Mesenteric fat pad (tissue), 1 donor: ENCODE data around the gene SLC6A9. TPM values are rescaled to one million over a fixed set of nuclear protein-coding genes. Genes with fewer than 3 reads are reported as not detected.

Experiments used
- DNase-seq: peaks from one replicate; pipeline ENCODE4 v3.0.0-alpha.2; 2020; ENCODE audit warnings: low spot score
- total RNA-seq: library from RNA; stranded (reverse); fragmentation: NEBNext Ultra II Directional; extraction: Animal tissue kit (Norgen Biotek cat#: 25700); gene quantifications from one replicate; pipeline ENCODE4 v1.2.1, GENCODE V29; 2021
- donor health status: DM: yes; HTN: yes; CAD: no.

Gene SLC6A9
- total RNA-seq, 1 donor from 2014 or later = 2.2 TPM

DNA sequence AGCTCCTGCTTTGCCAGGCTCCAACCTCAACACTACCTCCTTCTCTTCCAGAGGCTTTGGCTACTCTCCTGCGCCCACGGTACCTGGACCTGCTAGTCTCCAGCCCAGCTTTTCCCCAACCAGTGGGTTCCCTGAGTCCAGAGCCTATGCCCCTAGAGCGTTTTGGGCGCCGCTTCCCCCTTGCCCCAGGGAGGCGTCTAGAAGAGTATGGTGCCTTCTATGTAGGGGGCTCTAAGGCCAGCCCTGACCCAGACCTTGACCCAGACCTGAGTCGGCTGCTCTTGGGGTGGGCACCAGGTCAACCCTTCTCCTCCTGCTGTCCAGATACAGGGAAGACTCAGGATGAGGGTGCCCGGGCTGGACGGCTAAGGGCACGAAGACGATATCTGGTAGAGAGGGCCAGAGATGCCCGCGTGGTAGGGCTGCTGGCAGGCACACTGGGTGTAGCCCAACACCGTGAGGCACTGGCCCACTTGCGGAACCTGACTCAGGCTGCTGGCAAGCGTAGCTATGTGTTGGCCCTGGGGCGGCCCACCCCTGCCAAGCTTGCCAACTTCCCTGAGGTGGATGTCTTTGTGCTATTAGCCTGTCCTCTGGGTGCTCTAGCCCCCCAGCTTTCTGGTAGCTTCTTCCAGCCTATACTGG lies 59.8 kb downstream of the SLC6A9 start:
- DNase-seq = no peak

DNA sequence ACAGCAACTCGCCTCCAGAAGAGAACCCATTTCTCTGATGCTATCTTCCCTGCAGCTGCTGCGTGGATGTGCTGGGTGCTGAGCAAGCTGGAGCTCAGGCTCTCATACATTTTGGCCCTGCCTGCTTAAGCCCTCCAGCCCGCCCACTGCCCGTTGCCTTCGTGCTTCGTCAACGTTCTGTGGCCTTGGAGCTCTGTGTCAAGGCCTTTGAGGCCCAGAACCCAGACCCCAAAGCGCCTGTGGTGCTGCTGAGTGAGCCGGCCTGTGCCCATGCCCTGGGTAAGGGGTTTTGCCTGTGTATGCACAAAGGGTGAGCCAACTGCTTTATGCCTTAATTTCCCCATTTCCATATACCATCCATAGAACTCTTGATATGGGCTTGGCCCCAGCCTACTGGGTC lies 60.4 kb downstream of the SLC6A9 start:
- DNase-seq = no peak

DNA sequence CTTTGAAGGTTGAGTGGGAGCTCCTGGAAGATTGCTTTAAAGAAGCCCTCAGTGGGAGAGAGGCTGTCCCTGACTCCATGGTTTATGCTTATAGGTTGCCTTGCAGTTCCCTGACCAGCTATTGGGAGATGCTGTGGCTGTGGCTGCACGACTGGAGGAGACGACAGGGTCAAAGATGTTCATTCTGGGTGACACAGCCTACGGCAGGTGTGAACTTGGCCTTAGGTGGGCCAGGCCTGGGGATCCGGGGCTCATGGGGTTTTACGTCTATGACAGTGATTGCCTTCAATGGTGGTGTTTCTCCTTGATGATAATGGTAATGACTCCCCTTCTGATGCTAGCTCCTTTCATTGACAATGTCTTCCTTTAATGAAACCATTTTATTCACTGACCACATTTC lies 60.8 kb downstream of the SLC6A9 start:
- DNase-seq = no peak

DNA sequence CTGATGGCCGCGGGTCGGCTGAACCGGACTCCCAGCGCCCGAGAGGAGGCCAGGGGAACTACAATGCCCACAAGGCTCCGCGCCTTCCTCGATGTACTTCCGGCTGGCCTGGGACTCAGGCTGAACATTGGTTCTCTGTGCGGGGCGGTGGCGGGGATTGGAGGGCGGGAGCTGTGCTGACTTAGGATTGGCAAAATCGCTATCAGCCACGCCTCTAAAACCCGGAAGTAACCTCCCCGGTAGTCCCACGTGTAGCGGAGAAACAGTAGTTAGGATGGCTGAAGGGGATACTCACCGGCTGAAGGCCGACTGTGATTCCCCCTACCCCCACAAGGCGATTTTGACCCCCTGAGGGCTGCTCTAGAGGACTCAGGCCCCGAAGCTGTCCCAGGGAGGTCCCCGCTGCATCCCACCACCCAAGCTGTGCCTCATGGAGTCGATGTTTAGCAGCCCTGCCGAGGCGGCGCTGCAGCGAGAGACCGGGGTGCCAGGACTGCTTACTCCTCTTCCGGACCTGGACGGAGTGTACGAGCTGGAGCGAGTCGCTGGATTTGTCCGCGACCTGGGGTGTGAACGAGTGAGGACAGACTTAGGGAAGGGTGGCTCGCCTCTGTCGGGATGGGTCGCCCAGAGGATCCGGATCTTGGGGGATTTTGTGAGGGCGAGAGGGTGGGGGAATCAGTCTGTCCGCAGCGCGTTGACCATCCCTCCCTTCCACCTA lies 61.4 kb downstream of the SLC6A9 start, which contains the start of gene DPH2:
TSS of gene DPH2 (plus strand) at position 265 of the 721 bp plus-strand sequence. CDS start at position 431, 166 bp downstream.
- peak; percentile 98 for DNase-seq

DNA sequence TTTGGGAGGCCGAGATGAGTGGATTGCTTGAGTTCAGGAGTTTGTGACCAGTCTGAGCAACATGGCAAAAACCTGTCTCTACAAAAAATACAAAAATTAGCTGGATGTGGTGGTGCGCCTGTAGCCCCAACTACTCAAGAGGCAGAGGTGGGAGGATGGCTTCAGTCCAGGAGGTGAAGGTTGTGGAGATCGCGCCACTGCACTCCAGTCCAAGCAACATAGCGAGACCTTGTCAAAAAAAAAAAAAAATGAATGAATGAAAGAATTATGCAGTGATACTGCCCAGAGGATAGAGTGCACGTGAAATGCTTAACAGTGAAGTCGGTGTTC lies 61.9 kb downstream of the SLC6A9 start:
- DNase-seq = no peak

DNA sequence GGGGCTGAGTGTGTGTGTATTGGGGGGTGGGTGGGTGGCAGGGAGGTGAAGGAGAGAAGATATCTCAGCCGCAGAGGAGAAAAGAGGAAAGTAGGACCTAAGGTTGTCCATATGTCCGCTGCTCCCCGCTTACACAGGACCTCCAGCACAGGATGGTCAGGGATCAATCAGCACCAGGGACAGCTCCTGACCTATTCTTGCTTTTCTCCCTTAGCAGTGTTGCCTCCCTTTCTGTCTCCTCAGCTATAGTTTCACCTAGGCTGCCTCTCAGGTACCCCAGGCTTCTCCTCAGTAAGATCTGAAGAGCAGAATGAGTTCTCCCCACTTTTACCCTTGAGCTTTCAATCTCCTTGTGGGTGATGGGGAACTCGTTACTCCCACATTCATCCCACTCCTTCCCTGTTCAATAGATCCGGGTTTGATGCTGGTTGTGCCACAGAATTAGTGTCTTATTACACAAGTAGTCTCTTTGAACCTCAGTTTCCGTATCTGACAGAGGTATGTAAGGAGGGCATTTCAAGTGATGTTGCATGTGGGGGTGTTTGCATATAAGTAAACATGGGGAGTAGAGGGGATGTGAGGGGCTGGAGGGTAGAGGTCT lies 62.8 kb downstream of the SLC6A9 start:
- DNase-seq = no peak

DNA sequence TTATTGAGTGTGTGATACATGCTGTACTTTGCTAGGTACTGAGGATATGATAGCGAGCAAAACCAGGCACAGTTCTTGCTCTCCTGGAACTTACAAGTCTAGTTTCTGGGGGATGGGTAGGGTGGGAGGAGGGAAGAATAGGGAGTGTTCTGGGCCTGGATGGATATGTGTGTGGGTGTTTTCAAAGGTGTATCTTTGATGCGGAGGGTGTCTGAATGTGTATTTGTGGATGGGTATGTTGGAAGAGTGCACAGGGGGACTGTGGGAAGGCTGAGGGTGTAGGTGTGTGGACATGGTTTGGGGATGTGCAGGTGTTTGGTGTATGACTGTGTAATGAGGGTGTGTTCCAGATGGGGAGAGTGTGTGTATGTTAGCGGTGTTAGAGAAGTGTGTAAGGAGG lies 65.9 kb downstream of the SLC6A9 start:
- DNase-seq = no peak

DNA sequence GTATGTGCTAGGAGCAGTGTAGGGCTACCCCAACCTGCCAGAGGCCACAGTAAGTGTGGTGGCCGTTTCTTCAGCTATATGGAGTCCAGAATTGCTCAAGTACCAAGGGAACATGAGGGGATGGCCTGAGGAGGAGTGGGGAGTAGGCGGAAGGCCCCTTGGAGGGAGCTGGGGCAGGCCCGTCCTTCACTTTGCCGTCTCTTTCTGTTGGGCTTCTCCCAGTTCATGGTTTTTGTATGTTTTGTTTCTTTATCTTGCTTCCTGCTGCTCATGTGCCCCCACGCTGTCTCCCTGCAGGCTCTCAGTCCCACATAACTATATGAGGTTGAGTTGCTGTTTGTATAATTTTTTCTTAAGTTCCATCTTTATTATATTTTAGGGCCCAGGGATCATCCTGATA lies 67.4 kb downstream of the SLC6A9 start:
- DNase-seq = no peak

DNA sequence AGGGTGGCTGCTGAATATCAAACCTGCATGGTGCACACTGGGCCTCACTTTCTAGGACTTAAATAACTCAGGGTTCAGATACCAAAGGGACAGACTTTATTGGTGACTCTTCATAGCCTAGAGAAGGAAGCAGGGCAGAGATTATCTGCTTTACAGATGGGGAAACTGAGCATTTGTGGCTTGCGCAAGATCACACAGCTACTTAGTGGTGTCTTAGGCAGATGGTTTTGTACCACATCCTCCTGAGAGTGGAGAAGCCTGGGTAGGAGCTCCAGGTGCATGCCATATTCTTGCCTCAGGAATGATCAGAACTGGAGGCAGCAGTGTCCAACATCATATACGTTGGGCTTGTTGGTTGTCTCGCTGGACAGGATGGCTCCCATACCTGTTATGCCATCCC lies 68.3 kb downstream of the SLC6A9 start:
- no peak for DNase-seq

DNA sequence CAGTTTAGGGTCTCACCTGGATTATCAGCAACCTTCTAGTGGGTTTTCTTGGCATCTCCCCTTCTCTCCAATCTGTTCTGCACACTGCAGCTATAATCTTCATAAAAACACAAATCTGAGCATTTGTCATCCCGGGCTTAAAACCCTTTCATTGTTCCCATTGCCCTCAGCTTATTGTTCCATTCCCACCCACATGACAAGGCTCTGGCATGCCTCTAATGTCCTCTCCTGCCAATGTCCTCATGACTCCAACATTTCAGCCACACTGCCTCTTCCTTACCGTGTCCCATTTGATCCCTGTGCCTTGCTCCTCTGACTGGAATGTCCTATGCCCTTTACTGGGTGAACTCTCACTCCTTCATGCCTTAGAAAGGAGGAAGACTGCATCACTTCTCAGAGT lies 68.9 kb downstream of the SLC6A9 start:
- no peak for DNase-seq

DNA sequence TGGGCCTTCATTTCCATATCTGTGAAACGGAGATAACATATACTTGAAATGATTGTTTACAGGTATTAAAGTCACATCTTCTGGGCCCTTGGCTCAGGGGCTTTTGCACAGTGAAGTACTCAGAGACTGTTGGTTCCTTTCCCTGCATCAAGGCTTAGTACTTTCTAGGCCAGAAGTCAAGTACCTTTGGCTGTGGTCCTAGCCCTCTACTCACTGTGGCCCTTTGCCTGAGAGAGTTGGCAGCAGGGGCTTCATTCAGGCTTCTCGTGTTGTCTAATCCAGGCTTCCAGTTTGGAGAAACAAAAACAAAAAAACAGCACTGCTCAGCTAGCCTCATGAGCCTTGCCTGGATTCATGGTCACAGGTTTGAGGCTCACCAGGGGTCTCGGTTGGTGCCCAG lies 69.6 kb downstream of the SLC6A9 start:
- no peak for DNase-seq

DNA sequence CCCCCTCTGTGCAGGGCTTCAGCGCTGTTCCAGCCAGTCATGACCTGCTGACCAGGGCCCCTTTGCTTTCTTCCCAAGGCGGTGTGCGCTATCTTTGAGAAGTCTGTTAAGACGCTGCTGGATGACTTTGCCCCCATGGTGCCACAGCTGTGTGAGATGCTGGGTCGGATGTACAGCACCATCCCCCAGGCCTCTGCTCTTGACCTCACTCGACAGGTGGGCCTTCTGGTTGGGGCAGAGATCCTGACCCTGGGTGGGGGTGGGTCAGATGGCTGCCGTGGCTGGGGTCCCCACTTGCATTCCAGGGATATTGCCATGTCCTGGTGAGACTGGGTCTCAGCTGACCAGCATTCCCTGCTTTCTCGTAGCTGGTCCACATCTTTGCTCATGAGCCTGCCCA lies 70.5 kb downstream of the SLC6A9 start:
- DNase-seq = no peak

DNA sequence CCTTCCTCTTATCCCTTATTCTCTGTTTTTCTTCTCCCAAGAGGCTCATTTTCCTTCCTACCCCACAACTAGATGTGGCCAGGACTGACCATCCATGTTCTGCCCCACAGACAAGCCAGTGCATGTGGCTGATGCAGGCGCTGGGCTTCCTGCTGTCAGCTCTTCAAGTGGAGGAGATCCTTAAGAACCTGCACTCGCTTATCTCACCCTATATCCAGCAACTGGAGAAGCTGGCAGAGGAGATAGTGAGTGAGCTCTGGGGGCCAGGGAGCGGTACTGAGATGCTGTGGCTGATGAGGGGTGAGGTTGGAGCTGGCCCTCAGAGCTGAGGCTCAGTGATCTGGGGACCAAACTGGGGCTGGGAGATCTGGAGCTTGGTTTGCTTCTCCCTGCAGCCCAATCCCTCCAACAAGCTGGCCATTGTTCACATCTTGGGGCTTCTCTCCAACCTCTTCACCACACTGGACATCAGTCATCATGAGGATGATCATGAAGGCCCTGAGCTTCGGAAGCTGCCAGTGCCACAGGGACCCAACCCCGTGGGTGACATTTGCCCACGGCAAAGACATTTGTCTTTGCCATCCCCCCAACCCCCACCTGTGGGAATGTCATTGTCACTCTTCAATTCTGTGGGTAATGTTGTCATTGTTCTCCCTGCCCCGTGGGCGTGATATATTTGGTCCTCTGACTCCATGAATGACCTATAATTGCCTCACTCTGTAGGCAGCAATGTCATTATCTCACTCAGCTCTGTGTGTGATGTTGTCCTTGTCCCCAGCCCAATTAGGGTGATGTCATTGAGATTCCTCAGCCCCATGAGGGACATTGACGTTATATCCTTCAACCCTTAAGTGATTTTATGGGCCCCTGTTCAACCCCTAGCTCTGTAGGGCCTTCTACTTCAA lies 72.7 kb downstream of the SLC6A9 start:
- no peak for DNase-seq

DNA sequence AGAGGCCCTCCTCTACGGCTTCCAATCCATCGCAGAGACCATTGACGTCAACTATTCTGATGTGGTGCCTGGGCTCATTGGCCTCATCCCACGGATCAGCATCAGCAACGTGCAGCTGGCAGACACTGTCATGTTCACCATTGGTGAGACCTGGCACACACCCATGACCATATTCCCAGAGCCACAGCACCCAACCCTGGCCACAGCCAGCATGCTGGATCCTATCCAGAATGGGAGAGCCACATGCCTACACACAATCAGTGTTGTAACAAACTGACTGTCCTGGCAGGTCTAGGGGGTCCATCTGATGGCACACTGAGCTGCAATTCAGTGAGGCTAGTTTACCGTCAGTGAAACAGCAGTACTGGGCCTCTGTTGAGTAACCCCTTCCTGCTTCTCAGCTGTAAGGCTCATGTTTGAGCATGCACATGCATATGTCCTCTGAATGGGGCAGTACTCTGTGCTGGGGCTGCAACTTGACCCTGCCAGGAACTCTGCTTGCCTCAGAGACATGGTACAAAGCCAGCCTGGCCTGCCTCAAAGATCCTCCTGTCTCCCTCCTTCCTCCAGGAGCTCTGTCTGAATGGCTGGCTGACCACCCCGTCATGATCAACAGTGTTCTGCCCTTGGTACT lies 73.7 kb downstream of the SLC6A9 start:
- no peak for DNase-seq

DNA sequence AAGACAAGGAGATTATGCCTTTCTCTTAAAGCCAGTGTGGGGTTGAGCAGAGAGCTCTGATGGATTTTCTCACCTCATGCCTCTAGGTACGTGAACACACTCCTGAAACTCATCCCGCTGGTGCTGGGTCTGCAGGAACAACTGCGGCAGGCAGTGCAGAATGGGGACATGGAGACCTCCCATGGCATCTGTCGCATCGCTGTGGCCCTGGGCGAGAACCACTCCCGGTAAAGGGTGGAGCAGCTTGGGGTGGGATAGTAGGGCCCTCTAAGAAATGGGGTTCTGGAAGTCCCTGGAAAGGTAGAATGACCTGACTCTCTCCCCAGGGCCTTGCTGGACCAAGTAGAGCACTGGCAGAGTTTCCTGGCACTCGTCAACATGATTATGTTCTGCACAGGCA lies 75.0 kb downstream of the SLC6A9 start:
- DNase-seq = no peak

DNA sequence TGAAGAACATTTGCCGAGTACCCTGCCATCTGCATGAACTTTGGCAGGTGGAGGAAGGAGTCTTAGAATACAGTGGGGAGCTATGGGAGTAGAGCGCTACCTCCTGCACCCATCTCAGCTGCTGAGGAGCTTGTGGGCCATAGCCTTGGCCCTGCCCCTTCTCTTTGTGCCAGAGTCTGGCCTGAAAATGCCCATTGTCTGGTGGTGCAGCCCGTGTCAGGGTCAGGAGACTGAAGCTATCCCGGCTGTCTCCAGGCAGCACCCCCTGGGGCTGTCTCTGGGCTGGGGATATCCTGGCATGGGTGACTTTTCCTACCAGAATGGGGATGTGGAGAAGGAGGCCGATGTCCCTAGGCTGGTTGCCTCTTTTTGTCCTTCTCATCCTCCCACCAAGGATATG lies 77.2 kb downstream of the SLC6A9 start:
- no peak for DNase-seq

DNA sequence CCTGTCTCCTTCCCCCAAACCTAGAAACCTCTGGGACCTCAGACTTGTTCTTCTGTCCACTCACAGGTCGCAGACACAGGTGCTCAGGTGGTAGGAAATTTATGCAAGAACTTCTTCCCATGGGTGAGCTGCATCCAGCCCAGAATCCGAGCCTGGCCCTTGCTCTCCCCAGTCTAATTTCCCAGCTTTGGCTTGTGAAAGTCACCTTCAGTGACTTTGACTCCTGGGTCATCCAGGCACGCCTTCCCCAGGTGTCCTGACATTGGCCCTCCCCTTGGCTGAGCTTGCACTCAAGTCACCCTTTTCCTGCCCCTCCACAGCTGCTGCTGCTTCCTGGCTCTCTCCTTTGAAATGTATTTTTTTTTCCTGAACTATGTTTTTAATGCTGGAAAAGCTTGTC lies 77.9 kb downstream of the SLC6A9 start:
- no peak for DNase-seq

DNA sequence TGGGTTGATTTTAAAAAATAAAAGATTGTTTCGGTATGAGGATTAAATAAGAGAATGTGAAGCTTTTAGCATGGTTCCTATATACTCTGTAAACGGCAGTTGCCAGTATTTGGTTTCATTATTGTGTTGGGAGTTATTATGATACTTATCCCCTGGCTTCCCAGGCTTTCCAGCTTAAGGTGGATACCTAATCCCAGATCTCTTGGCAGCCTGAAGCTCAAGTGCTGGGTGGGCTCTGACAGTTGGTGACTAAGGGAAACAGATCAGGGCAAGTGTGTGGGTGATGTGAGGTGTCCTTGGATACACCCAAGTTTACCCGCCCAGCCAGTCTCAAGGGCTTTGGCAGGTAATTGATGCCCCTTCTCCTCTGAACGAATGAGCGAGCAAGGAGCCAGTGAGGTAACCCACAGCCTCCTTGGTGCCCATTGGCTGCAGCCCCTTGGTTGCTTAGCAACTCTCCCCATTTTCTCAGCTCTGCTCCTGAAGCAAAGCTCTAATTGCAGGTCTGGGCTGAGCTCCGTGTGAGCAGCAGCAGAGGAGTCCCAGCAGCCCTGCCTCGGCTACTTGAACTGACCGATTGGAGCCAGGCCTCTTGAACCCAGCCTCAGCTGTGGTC lies 78.4 kb downstream of the SLC6A9 start:
- DNase-seq = no peak

DNA sequence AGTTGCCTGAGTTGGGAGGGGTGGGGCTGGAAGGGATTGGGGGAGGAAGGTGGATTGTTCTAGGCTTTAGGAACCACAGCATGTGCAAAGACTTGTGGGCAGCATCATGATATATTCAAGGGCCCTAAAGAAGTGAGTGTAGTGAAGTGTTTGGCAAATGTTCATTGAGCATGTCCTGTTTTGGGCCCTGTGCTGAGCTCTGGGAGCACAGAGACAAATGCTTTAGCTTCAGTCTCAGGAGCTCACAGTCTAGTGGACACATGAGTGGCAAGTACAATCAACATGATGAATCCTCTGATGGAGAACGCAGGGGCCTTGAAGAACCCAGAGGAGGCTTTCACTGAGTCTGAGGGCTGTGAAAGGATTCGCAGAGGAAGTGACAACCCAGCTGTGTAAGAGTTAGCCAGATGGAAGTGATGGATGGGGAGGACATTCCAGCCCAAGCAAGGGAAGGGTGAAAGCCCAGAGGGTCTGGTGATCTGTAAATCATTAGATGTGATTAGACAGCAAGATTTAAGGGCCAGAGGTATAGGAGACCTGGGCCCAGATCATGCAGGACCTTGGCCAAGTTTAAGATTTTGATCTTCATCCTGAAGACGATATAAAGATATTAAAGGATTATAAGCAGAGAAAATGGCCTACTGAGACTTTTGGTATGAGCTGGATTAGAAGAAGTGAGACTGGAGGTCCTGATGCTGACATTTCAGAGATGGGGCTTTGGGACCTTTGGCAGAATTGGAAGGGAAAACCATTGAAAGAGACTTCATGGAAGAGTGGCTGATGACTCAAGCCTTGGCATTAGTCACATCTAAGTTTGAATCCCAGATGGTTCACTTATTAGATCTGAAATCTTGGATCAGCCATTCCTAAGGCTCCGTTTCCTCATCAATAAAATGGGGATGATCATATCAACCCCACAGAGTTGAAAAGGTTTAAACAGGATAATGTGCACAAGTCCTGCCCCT lies 80.0 kb downstream of the SLC6A9 start:
- DNase-seq = no peak

DNA sequence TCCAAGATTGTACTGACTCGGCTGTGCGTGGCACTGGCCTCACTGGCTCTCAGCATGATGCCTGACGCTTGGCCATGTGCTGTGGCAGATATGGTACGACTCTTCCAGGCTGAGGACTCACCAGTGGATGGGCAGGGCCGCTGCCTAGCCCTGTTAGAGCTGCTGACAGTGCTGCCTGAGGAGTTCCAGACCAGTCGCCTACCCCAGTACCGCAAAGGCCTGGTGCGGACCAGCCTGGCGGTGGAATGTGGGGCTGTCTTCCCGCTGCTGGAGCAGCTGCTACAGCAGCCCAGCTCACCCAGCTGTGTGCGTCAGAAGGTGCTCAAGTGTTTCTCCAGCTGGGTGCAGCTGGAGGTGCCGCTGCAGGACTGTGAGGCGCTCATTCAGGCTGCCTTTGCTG lies 81.6 kb downstream of the SLC6A9 start:
- DNase-seq = no peak
